ENCODE data around the gene NDUFB11.

NDUFB11 gene

GRCh38 chrX:47144626-47145394 lies at the start of gene NDUFB11, which contains the start of gene RBM10:
NDUFB11 (minus strand) TSS chrX:47144702; CDS start chrX:47144679, 23 bp downstream.
RBM10 (plus strand) TSS chrX:47145221; CDS start chrX:47147482, 2,261 bp downstream.
- Histone ChIP-seq H3K9me3 (ENCODE audit: low read depth, low read length) (no peaks in the 10 kb centered on the region), H3K4me3 (peak within 1 kb of the TSS; percentile 87), H3K27ac (peak within 1 kb of the TSS; percentile 95), H3K9ac (ENCODE audit: insufficient read length) (peak within 1 kb of the TSS; percentile 94), H3K36me3 (ENCODE audit: insufficient read depth, low read length) (peaks cover 32% of the 10 kb centered on the region; the same call in 1 of the 2 replicates)
- TF ChIP-seq FOXP2 (optimal IDR thresholded peaks at IDR 0.05; ENCODE audit: control extremely low read depth, extremely low read length, insufficient read depth) (no peak), POLR2AphosphoS5 (IDR thresholded peaks at IDR 0.05; ENCODE audit: borderline replicate concordance, low read depth, low read length) (peak; percentile 80)
- DNase-seq (ENCODE audit: low read depth, low spot score): peak; percentile 85

GRCh38 chrX:47193475-47194193 lies 49.1 kb upstream of the NDUFB11 start, which contains the start of gene UBA1:
UBA1 (plus strand) TSS chrX:47193829; CDS start chrX:47198803, 4,974 bp downstream.
- Histone ChIP-seq H3K4me3 (peak within 1 kb of the TSS; percentile 92), H3K36me3 (ENCODE audit: insufficient read depth, low read length) (peaks cover 38% of the 10 kb centered on the region), H3K9ac (ENCODE audit: insufficient read length) (peak within 1 kb of the TSS; percentile 92), H3K27ac (peak within 1 kb of the TSS; percentile 79), H3K9me3 (ENCODE audit: low read depth, low read length) (no peaks in the 10 kb centered on the region)
- peak; percentile 90 for TF ChIP-seq POLR2AphosphoS5 (IDR thresholded peaks at IDR 0.05; ENCODE audit: borderline replicate concordance, low read depth, low read length)
- TF ChIP-seq EZH2 (IDR thresholded peaks at IDR 0.05): no peak
- peak; percentile 78 for TF ChIP-seq FOXP2 (optimal IDR thresholded peaks at IDR 0.05; ENCODE audit: control extremely low read depth, extremely low read length, insufficient read depth)
- DNase-seq (ENCODE audit: low read depth, low spot score): peak; percentile 98

GRCh38 chrX:47191806-47192401 lies 47.4 kb upstream of the NDUFB11 start:
- Histone ChIP-seq H3K9me3 (ENCODE audit: low read depth, low read length) (no peaks in the 10 kb centered on the region), H3K4me3 (peak overlapping the region; percentile 72), H3K27ac (peak overlapping the region; percentile 36; the same call in 1 of the 2 replicates), H3K9ac (ENCODE audit: insufficient read length) (peak overlapping the region; percentile 34), H3K36me3 (ENCODE audit: insufficient read depth, low read length) (peaks cover 22% of the 10 kb centered on the region)
- no peak for TF ChIP-seq FOXP2 (optimal IDR thresholded peaks at IDR 0.05; ENCODE audit: control extremely low read depth, extremely low read length, insufficient read depth)
- TF ChIP-seq EZH2 (IDR thresholded peaks at IDR 0.05): no peak
- no peak; the same call in 1 of the 2 replicates for TF ChIP-seq POLR2AphosphoS5 (IDR thresholded peaks at IDR 0.05; ENCODE audit: borderline replicate concordance, low read depth, low read length)
- no peak for DNase-seq (ENCODE audit: low read depth, low spot score)

GRCh38 chrX:47191331-47191730 lies 46.8 kb upstream of the NDUFB11 start:
- H3K9ac ChIP-seq (ENCODE audit: insufficient read length): peak overlapping the region; percentile 48
- 0 out of 2 replicates have a peak, but pooled peaks have one; percentile 33 for TF ChIP-seq POLR2AphosphoS5 (IDR thresholded peaks at IDR 0.05; ENCODE audit: borderline replicate concordance, low read depth, low read length)
- no peak for TF ChIP-seq FOXP2 (optimal IDR thresholded peaks at IDR 0.05; ENCODE audit: control extremely low read depth, extremely low read length, insufficient read depth)
- H3K27ac ChIP-seq: no peak overlapping the region
- no peaks in the 10 kb centered on the region for H3K9me3 ChIP-seq (ENCODE audit: low read depth, low read length)
- H3K36me3 ChIP-seq (ENCODE audit: insufficient read depth, low read length): peaks cover 21% of the 10 kb centered on the region
- peak overlapping the region; percentile 72 for H3K4me3 ChIP-seq
- no peak for DNase-seq (ENCODE audit: low read depth, low spot score)

- H3K36me3 ChIP-seq (ENCODE audit: insufficient read depth, low read length): peaks cover 16% of the 10 kb centered on the region
- DNase-seq (ENCODE audit: low read depth, low spot score): peak; percentile 72
- H3K9ac ChIP-seq (ENCODE audit: insufficient read length): peak overlapping the region; percentile 48
- no peaks in the 10 kb centered on the region for H3K9me3 ChIP-seq (ENCODE audit: low read depth, low read length)
- no peak overlapping the region for H3K27ac ChIP-seq
- peak overlapping the region; percentile 72 for H3K4me3 ChIP-seq
- peak; percentile 89 for TF ChIP-seq POLR2AphosphoS5 (IDR thresholded peaks at IDR 0.05; ENCODE audit: borderline replicate concordance, low read depth, low read length)
- TF ChIP-seq FOXP2 (optimal IDR thresholded peaks at IDR 0.05; ENCODE audit: control extremely low read depth, extremely low read length, insufficient read depth): peak; percentile 50
- no peak for TF ChIP-seq EZH2 (IDR thresholded peaks at IDR 0.05)
Measured at GRCh38 chrX:47190445-47191269, 46.2 kb upstream of the NDUFB11 start.

- Histone ChIP-seq H3K36me3 (ENCODE audit: insufficient read depth, low read length) (peaks cover 11% of the 10 kb centered on the region; the same call in 1 of the 2 replicates), H3K4me3 (no peak overlapping the region), H3K9ac (ENCODE audit: insufficient read length) (no peak overlapping the region), H3K27ac (peak overlapping the region; percentile 62; the same call in 1 of the 2 replicates), H3K9me3 (ENCODE audit: low read depth, low read length) (no peaks in the 10 kb centered on the region)
- TF ChIP-seq FOXP2 (optimal IDR thresholded peaks at IDR 0.05; ENCODE audit: control extremely low read depth, extremely low read length, insufficient read depth) (no peak), POLR2AphosphoS5 (IDR thresholded peaks at IDR 0.05; ENCODE audit: borderline replicate concordance, low read depth, low read length) (no peak), EZH2 (IDR thresholded peaks at IDR 0.05) (no peak)
- DNase-seq (ENCODE audit: low read depth, low spot score): no peak
Measured at GRCh38 chrX:47189906-47190305, 45.4 kb upstream of the NDUFB11 start.

GRCh38 chrX:47187106-47187677 lies 42.7 kb upstream of the NDUFB11 start:
- Histone ChIP-seq H3K9me3 (ENCODE audit: low read depth, low read length) (no peaks in the 10 kb centered on the region), H3K27ac (no peak overlapping the region), H3K4me3 (no peak overlapping the region), H3K9ac (ENCODE audit: insufficient read length) (no peak overlapping the region), H3K36me3 (ENCODE audit: insufficient read depth, low read length) (peaks cover 15% of the 10 kb centered on the region; the same call in 1 of the 2 replicates)
- TF ChIP-seq POLR2AphosphoS5 (IDR thresholded peaks at IDR 0.05; ENCODE audit: borderline replicate concordance, low read depth, low read length): no peak
- DNase-seq (ENCODE audit: low read depth, low spot score): no peak

All from SK-N-MC (cell line).